T47D (cell line): ENCODE results near the gene KIF6.
"Not testable (repeated sequence)": the region's sequence is repeated elsewhere in the genome, so short reads cannot be mapped to it uniquely, and the experiment has no call there.

ENCODE experiments used
- DNase-seq, 2 experiments: peaks; one replicate each; pipeline versions ENCODE4 v3.0.0 to v3.0.0-alpha.2; 2011 to 2012; ENCODE audit warnings: low read depth in 1 of 2, low spot score in 1 of 2
- JUND ChIP-seq: IDR thresholded peaks from 2 replicates; pipeline ENCODE4 v1.6.1; 2012; ENCODE audit warnings: low read depth
- in situ Hi-C: cut with HindIII; loops from 2 replicates; pipeline ENCODE4 v1.10.0; 2016; ENCODE audit warnings: low sequenced_read_pairs, low pct_unique_long_range_greater_than_20kb

Gene KIF6

DNA sequence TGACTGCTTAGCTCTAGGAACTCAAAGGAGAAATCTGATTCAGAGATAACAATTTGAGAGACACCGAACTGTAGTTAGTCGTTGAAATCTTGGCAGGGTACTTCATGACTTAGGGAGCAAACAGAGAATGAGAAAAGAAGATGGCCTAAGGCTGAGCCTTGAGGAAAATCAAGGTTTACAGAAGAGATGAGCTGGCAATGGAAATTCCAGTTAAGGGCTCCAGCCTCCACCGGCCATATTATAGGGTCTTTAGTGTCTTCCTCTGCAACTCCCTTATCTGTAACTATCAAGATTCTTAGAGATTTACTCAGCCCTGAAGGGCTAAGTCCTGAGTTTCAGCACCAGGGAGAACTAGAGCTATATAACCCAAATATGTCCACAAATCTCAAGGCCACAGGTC is 437.6 kb downstream of the KIF6 start:
- in situ Hi-C loops: no loop called here
- no peak for TF ChIP-seq JUND
- DNase-seq: no peak

DNA sequence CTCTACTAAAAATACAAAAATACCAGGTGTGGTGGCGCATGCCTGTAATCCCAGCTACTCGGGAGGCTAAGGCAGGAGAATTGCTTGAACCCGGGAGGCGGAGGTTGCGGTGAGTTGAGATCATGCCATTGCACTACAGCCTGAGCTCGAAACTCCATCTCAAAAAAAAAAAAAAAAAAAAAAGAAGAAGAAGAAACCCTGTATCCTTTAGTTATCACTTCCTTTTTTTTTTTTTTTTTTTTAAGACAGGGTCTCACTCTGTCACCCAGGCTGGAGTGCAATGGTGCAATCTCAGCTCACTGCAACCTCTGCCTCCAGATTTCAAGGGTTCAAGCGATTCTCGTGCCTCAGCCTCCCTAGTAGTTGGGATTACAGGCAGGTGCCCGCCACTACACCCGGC is 438.6 kb downstream of the KIF6 start:
- DNase-seq, in situ Hi-C loops: not testable (repeated sequence)

DNA sequence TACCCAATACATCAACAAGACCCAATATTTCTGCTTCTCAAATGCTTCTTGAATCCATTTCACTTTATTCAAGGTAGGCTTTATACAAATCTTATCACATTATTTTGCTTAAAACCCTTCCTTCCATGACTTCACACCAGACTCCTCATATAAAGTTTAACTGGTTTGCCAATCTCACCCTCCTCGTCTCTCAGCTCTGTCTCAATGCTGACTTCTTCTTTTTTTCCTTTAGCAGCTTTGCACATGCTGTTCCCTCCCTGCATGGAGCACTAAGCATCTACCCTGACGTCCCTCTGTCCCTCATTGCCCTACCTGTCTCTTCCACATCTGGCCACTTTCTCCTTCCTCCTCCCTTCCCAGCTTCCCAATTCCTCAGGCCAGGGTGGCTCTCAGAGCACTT is 442.4 kb downstream of the KIF6 start:
- no peak for TF ChIP-seq JUND
- in situ Hi-C loops: no loop called here
- DNase-seq: no peak

DNA sequence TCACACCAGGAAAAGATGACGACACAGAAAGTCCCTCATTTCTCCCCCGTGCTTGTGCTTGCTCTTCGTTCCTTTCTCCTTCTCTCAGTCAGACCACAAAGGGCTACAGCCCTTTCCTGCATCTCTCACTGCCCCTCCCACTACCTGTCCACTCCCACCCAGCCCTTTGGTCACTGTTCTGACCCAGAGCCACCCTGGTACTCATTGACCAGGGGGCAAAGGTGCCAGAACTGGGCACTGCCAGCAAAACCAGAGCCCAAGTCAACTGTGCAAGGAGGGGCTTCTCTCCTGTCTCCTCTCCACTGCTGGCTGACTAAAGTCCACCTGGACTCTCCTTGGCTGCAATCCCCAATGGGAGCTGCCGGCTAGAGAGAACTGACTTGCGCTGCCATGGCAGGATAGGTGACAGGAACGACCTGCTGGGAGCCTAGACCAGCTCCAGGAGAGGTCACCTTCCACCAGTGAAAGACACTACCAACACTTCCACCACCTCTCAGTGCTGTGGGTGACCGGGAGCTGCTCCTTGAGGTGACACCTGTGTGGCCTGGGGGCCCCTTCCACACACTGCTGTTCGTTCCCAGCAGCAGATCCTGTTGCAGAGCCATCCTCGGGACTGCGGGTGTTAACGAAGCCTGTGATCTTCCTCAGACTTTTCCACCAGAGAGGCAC is 443.8 kb downstream of the KIF6 start:
- TF ChIP-seq JUND: no peak
- DNase-seq: no peak
- in situ Hi-C loops: no loop called here

DNA sequence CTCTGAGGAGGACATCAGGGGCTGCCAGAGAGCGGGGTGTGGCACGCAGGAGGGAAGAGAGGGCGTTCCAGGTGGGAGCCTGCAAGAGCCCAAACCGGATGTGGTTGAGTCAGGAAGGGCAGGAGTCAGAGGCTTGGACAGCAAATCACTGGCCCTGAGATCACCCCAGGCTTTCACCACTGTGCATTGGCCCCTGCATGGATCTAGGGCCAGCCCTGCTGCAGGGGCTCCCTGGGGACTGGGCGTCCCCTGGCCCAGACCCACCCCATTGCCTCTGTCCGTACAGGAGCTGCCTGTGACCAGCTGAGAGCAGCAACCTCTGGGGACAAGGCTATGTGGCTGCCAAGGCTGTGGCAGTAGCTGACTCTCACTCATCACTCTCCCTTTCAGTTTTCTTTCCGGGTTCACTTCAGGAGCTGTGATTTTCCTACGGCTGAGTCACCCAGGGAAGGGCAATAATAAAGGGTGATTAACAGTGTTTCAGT is 444.9 kb downstream of the KIF6 start:
- TF ChIP-seq JUND: no peak
- peak in 1 of 2 experiments; percentile 57 for DNase-seq
- in situ Hi-C loops: no loop called here
